EH (cell line): Measurements from ENCODE around the gene PEX11G.

ENCODE experiments used
- DNase-seq: peaks from one replicate; pipeline ENCODE4 v3.0.0-alpha.2; 2015; ENCODE audit warnings: low read depth

PEX11G gene

DNA sequence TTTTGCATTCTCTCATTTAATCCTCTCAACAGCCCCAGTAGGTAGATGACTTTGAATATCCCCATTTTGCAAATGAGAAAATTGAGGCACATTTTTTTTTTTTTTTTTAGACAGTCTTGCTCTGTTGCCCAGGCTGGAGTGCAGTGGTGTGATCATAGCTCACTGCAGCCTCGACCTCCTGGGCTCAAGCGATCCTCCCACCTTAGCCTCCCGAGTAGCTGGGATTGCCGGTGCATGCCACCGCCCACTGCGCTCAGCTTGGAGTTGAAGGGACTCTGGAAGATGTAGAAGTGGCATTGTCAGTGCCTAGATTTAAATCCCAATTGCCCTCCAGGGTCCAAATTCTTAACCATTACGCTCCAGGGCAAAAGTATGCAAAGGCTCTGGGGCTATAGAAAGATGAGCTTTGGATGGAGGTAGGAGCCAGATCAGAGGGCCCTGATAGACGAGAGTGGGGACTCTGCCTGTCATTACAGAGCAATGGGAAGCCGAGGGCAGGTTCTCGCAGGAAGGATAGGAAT lies 32.8 kb upstream of the PEX11G start:
- DNase-seq: no peak

- no peak for DNase-seq
These were observed 31.6 kb upstream of the PEX11G start for GRCh38 chr19:7520131-7521051.

DNA sequence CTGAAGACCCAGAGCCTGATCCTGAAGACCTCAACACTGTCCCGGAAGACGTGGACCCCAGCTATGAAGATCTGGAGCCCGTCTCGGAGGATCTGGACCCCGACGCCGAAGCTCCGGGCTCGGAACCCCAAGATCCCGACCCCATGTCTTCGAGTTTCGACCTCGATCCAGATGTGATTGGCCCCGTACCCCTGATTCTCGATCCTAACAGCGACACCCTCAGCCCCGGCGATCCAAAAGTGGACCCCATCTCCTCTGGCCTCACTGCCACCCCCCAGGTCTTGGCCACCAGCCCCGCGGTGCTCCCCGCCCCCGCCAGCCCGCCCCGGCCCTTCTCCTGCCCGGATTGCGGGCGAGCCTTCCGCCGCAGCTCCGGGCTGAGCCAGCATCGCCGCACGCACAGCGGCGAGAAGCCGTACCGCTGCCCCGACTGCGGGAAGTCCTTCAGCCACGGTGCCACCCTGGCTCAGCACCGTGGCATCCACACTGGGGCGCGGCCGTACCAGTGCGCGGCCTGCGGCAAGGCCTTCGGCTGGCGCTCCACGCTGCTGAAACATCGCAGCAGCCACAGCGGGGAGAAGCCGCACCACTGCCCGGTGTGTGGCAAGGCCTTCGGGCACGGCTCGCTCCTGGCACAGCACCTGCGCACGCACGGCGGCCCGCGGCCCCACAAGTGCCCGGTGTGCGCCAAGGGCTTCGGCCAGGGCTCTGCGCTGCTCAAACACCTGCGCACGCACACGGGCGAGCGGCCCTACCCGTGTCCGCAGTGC lies 30.7 kb upstream of the PEX11G start:
- DNase-seq: no peak

- peak; percentile 14 for DNase-seq
These were observed 28.0 kb upstream of the PEX11G start for GRCh38 chr19:7516878-7517277.

DNA sequence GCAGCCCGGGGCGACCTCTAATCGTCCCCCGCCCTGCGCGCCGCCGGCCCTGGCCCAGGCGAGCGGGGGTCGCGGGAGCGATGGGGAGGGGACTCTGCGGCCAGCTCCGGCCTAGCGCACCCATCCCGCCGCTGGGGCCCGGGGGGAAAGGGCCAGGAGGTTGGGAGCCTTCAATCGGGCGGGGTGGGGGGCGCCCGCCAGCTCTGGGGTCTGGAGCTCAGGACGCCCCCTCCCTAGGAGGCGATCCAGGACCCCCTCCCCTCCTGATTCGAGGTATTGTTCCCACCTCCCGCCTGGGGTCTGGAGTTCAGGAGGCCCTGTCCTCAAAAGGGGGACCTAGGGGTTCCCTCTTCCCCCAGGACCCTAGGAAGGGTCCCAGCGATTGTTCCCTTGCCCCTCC lies 27.5 kb upstream of the PEX11G start:
- no peak for DNase-seq

DNA sequence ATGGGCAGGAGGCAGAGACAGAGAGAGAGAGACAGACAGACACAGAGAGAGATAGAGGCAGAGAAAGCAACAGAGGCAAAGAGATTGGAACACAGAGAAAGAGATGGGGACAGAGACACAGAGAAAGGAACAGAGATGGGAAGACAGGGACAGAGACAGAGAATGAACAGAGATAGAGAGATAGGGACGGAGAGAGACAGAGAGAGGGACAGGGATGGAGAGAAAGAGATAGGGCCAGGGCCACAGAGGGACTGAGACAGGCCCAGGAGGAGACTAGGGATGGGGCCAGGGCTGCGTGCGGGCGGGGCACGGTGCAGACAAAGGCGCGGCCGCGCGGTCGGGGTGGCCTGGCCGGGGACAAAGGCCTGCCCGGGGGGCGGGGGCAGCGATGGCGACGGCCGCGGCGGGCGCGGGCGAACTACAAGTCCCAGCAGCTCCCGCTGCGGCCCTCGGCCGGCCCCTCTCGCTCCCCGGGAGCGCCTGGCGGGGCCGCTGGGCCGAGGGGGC lies 26.9 kb upstream of the PEX11G start, which contains the start of gene ZNF358:
ZNF358 (plus strand) TSS at position 459 of the 507 bp plus-strand sequence. CDS start 3,140 bp downstream, outside the sequence.
- peak; percentile 77 for DNase-seq

DNA sequence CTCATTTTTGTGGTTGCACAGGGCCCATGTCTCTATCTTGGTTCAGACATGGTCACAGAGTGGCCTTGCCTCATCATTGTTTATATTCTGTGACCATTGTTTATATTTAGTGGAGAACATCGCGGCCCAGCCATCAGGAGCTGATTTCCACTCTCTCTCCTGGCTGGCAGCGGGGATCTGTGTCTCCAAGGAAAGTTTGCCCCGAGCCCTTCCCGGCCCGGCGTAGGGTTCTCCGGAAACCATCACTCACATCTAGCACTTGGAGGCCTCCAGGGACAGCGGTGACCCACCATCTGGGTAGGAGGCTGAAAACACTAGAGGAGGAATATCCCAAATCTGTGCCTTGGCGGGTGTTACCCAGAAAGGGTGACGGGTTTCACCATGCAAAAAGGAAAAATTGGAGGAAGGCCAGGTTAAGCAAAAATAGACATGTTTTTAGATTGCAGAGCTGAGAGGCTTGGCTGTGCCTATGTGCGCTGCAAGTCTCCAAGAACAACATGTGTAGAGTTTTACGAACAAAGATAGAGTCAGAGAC lies 26.3 kb upstream of the PEX11G start:
- DNase-seq: peak; percentile 83

DNA sequence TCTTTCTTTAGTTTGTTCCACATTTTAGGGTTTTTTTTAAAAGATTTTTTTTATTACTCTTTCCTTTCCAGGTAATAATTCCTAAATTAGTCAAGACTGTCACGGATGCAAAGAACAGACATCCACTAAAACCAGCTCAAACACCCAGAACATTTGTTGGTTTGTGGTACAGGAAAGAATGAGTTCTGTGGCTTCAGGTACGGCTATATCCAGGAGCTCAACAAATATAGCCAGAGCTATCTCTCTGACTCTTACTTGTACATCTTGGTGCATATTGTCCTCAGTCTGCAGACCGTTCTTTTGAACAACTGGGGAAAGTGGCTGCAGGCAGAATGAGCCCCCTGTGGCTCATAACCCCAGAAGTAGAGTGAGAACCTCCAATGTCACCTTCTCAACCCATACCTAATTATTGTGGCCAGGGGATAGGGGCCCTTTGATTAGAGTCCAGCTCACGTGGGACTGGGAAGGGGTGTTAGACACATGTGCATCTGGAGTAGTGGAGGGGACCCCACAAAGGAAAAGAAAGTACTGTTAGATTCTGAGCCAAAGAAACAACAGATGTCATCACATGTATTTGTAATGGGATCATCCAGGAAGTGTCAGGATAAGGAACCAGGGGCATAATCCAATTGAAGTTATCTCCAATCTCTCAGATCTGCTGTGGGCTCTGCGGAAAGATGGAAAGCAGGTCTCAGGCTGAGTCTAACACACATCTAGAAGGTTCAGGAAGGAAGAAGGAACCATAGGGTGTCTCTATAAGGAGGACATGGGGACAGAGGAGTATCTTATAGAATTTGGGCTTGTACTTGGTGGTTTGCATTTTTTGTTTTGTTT lies 25.2 kb upstream of the PEX11G start:
- no peak for DNase-seq

DNA sequence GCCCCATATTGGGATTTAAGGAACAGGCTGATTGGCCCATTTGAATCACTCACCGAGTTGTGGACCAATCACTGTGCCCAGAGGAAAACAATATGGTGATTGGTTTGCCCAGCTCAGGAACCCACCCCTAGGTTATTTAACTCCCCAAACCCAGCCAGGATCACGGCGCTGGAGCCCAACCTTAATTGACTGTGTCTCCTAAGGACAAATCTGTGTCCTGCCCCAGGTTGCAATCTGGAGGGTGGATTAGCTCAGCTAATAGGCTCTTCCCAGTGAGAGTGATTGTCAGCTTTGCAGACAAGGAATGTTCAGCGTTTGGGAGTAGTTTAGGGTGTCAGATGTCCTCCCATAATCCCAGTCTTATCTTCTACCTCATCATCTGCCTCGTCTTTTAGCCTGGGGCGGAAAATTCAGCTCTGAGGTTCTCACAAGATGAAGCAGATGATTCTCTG lies 23.6 kb upstream of the PEX11G start:
- peak; percentile 93 for DNase-seq

DNA sequence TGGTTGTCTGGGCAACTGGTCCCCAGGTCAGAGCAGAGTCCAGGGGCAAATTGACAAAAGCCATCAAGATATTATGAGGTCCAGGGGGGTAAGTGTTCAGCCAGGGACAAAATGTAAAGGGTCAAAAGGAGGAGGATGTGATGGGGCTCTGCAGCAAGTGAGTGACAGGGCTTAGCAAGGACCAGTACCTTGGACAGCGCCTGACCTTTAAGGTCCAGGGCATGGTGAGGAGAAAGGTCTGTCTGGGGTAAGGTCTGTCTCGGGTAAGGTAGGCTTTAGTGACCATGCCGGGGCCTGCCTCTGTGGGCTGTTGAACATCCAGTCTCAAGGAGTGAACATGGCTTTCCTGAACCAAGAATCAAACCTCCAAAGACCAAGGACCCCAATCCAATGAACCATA lies 20.8 kb upstream of the PEX11G start:
- DNase-seq: peak; percentile 15

- DNase-seq: peak; percentile 93
These were observed 19.0 kb upstream of the PEX11G start for GRCh38 chr19:7507884-7508283.

DNA sequence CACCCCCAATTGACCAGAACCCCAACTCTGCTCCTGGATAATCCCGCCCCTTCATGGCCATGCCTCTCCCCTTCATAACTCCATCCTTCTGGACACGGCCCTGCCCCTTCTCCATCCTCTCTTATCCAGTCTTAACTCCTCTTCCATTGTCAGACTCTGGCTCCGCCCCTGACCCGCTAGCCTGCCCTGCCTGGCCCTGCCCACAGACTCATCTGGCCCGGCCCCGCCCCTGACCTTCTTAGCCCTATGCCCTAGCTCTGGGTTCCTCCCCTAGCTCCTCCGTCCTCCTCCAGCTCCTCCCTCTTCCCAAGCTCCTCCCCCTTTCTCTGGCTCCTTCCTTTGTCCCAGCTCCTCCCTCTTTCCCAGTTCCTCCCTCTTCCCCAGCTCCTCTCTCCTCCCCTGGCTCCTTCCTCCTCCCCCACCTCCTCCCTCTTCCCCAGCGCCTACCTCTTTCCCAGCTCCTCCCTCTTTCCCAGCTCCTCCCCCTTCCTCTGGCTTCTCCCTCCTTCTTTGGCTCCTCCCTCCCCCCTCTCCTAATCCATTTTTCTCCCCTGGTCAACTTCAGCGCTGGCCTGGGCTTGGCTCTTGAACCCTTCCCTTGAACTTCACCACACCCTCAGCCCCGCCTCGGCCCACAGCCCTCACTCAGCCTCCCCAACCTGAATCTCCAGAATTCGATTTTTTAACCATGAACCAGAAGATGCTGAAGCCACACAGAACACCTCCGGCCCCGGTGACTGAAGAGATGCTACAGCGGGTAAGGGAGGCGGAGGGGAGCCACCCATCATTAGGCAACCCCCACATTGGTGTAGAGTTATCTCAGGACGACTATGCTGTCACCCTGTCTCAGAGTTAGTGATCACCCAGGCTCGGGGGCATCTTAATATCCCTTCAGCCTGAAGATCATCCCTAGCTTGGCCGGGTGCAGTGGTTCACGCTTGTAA lies 17.8 kb upstream of the PEX11G start:
- DNase-seq: peak; percentile 91

DNA sequence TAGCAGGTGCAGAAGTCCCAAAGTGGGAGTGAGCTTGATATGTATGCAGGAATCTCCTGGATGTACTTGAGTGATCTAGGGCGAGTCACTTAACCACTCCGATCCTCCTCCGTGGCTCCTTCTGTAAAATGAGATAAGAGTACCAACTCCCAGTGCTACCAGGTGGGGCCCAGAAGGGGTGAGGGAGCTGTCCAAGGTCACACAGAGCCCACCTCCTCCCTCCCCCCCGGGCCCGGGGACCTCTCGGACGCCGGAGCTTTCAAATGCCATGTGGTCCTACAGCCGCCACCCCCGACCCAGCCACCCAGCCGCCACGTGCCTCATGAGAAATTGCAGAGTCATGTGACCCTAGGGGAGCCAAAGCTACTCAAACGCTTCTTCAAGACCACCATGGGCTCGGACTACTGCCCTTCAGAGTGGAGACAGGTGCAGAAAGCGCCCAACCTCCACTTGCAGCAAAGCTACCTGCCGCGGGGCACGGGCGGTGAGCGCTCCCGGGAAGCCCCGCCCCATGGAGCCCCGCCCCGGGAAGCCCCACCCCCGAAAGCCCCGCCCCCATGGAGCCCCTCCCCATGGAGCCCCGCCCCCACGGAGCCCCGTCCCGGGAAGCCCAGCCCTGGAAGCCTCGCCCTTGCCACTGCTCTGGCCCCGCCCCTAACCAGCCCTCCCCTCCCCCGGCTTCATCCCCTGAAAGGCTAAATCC lies 17.0 kb upstream of the PEX11G start:
- DNase-seq: no peak

DNA sequence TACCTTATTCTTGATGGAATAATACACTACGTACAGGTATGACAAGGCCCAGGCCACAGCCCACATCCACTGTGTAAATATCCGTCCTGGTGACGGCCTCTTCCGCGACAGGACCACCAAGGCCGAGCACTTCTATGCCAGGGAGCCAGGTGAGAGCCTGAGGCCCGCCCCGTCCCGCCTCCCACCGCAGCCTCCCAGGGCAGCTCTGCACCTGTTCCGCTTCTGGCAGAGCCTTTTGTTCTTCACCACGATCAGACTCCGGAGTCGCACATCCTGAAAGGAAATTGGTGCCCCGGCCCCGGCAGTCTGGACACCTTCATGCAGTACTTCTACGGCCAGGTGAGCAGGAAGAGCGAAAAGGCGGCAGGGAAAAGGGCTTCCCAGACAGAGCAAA lies 16.4 kb upstream of the PEX11G start:
- no peak for DNase-seq

GRCh38 chr19:7504684-7505083 lies 15.8 kb upstream of the PEX11G start:
- no peak for DNase-seq

DNA sequence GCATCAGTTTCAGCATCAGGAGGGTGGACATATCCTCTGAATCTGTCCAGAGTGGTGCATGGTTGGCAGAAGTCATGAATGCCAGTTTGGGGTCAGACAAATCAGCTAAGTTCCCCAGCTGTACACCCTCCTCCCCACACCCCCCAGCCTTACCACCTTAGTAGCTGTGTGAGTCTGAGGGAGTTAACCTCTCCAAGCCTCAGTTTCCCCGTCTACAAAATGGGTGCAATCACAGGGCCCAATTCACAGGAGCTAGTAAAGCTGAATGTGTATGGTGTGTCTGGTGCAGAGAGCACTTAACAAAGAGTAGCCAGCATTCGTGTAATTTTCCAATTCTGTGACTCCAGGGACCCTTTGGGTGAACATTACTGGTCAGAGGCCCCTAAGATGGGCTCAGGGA lies 13.7 kb upstream of the PEX11G start:
- DNase-seq: no peak

DNA sequence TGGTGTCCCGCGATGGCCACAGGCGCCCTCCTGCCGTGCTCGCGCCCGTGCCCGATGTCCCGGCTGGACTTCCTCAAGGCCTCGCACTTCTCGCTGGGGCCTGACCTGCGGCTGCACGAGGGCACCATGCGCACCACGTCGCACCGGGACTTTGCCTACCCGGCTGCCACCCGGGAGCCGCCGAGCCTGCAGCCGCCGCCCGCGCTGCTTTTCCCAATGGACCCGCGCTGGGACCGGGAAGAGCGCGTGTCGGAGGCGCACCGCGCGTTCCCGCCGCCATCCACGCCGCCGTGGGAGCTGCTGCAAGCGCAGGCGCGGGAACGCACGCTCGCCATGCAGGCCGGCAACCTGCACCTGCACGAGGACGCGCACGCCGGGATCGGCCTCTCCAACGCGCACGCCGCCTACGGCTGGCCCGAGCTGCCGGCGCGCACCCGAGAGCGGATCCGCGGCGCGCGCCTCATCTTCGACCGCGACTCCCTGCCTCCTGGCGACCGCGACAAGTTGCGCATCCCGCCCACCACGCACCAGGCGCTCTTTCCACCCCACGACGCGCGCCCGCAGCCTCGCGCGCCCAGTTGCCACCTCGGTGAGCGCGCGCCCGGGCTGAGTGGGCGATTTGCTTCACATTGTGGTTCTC lies 12.1 kb upstream of the PEX11G start:
- DNase-seq: peak; percentile 46

GRCh38 chr19:7497292-7497691 lies 8.5 kb upstream of the PEX11G start:
- no peak for DNase-seq
